ENCODE data around the gene CACNA2D4. TPM values are rescaled to one million over a fixed set of nuclear protein-coding genes. Genes with fewer than 3 reads are reported as not detected.

CACNA2D4 gene
- total RNA-seq, 1 donor from 2014 or later, result 0.76 TPM

- DNase-seq (ENCODE audit: extremely low read depth, low read depth, low spot score), result no peak
These were observed 81.5 kb downstream of the CACNA2D4 start for GRCh38 chr12:1836854-1837421.

- no peak for DNase-seq (ENCODE audit: extremely low read depth, low read depth, low spot score)
These were observed 82.1 kb downstream of the CACNA2D4 start for GRCh38 chr12:1836241-1836803.

DNA sequence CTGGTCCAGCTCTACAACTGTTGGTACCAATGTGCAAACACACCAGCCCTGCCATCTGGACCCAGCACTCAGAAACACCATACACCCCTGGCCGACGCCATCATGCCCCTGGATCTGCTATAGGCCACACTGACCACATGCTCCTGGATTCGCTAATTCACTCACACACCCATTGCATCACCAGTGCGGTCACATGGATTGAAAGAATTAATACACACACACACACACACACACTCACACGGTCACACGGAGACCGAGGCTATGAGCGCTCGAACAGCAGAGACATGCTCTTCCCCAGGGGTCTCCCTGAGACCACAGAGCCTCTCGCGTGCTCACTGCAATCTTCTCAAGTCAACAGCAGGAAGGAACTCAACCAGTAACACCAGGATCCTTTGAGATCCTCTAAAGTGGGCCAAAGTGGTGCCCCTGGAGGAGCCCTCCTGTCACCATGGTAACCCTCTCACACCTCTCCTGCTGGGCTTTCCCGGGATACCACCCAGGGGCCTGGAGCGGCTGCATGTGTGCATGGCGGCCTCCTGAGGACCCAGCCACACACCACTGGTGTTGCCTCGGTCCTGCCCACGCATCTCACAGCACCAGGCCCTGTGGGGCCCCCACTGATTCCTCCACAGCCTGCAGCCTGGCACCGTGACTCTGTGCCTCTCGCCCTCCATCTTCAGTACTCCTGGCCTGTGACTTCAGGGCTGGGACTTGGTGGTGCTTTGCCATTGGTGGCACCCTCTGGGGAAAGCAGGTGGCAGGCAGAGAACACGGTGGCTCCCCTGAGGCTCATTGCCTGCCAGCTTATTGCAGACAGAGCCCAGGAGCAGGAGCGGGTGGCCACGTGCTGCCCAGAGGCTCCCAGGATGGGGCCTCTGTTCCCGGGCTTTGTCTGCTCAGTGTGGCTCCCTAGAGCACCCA lies 83.0 kb downstream of the CACNA2D4 start:
- DNase-seq (ENCODE audit: extremely low read depth, low read depth, low spot score), result no peak

DNA sequence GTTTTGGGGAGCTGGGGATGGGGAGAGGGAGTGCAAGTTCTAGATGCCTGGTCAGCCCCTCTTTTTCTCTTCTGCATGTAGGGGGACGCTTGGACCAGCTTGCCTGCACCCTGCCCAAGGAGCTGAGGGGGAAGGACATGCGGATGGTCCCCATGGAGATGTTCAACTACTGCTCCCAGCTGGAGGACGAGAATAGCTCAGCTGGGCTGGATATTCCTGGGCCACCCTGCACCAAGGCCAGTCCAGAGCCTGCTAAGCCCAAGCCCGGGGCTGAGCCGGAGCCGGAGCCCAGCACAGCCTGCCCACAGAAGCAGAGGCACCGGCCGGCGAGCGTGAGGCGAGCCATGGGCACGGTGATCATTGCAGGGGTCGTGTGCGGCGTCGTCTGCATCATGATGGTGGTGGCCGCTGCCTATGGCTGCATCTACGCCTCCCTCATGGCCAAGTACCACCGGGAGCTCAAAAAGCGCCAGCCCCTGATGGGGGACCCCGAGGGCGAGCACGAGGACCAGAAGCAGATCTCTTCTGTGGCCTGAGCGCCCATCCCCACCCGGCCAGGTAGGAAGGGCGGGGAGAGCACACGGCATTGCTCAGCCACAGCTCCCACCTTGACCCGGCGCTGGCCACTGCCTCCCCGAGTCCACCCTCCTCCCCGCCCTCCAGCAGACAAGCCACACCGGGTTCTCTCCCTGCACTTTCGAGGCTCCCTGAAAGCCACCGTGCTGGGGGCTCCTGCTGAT lies 84.1 kb downstream of the CACNA2D4 start:
- no peak for DNase-seq (ENCODE audit: extremely low read depth, low read depth, low spot score)

- no peak for DNase-seq (ENCODE audit: extremely low read depth, low read depth, low spot score)
These were observed 84.8 kb downstream of the CACNA2D4 start for GRCh38 chr12:1833596-1834028.

- DNase-seq (ENCODE audit: extremely low read depth, low read depth, low spot score), result no peak
These were observed 85.5 kb downstream of the CACNA2D4 start for GRCh38 chr12:1832801-1833595.

DNA sequence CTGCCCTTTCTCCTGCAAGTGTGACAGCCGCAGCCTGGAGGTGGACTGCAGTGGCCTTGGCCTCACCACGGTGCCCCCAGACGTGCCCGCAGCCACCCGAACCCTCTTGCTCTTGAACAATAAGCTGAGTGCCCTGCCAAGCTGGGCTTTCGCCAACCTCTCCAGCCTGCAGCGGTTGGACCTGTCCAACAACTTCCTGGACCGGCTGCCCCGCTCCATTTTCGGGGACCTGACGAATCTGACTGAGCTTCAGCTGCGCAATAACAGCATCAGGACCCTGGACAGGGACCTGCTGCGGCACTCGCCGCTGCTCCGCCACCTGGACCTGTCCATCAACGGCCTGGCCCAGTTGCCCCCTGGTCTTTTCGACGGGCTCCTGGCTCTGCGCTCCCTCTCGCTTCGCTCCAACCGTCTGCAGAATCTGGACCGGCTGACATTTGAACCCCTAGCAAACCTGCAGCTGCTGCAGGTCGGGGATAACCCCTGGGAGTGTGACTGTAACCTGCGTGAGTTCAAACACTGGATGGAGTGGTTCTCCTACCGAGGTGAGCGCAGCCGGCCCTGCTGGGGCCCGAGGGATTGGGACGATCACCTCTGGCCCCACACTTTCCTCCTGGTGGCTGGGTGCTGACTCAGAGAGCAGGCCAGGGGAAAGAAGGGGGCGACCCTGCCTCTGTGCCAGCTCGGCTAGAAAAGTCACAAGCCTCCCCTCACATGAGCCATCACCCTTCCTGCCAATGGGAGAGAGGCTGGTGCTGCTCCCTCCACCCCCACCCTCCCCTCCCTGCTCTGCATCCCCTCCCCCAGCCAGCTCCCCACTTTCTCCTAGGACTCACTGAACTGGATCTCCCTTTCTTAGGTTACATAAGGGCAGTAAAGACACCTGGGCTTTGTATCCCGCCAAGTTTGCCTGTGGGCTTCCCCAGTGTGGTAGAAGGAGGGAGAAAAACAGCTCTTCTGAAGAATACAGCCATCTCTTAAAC lies 87.2 kb downstream of the CACNA2D4 start:
- no peak for DNase-seq (ENCODE audit: extremely low read depth, low read depth, low spot score)

DNA sequence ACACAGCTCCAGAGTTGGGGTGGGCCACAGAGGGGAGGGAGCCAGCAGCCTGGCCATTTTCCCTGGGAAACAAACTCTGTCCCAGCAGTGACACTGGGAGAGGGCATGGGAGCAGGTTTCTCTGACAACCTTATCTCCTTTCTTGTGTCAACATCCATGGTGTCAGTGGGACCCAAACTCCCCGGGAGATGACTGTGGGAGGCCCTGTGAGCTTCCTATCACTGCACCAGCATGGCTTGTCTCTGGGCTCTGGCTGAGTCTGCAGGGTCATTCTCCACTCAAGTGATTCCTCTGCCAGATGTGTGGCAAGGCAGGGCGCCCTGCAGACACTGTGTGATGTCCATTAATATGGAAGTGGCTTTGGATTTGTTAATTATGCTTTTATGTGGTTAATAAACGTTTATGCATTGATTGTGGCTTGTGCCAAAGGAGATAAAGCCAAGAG lies 88.0 kb downstream of the CACNA2D4 start:
- DNase-seq (ENCODE audit: extremely low read depth, low read depth, low spot score), result no peak

DNA sequence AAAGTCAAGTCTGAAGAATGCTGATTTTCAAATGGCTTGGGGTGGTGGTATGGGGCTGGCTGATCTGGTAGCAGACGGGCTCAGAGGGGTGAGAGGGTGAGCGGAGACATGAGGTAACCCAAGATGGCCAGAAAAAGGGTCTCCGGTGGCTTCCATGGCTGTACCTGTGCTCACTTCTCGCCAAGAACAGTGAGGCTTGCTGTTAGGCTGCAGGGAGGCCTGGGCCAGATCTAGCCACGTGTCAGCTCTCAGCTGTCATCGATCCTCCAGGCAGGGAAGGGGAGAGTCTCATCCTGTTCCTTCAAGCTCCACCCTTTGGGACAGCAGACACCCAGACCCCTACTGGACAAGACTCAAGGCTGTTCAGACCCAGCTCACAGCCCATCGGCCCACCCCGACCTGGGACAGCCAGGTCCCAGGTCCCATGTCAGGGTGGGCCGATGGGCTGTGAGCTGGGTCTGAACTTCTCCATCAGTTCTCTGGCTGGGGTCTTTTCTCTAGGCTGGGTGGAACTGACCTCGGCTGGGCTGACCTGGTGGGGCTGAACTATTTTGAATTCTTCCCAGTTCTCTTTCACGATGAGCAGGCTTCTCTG lies 89.0 kb downstream of the CACNA2D4 start:
- no peak for DNase-seq (ENCODE audit: extremely low read depth, low read depth, low spot score)

DNA sequence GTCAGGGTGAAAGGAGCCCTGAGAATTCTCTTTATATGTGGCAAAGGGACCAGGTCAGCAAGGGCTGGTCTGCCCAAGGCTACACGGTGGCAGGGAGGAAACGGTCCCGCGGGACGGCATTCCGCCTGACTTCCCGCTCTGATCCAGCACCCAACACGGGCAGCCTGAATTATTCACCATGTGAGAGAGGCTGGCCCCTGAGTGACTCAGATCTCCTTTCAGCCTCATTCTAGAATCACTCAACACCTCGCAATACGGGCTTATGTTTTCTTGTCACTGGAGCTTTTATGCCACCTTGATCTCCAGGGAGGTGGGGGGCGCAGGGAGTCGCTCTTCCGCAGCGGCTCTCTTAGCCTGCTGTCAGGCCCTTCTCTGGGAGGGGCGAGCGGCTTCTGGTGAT lies 89.6 kb downstream of the CACNA2D4 start:
- DNase-seq (ENCODE audit: extremely low read depth, low read depth, low spot score), result no peak

DNA sequence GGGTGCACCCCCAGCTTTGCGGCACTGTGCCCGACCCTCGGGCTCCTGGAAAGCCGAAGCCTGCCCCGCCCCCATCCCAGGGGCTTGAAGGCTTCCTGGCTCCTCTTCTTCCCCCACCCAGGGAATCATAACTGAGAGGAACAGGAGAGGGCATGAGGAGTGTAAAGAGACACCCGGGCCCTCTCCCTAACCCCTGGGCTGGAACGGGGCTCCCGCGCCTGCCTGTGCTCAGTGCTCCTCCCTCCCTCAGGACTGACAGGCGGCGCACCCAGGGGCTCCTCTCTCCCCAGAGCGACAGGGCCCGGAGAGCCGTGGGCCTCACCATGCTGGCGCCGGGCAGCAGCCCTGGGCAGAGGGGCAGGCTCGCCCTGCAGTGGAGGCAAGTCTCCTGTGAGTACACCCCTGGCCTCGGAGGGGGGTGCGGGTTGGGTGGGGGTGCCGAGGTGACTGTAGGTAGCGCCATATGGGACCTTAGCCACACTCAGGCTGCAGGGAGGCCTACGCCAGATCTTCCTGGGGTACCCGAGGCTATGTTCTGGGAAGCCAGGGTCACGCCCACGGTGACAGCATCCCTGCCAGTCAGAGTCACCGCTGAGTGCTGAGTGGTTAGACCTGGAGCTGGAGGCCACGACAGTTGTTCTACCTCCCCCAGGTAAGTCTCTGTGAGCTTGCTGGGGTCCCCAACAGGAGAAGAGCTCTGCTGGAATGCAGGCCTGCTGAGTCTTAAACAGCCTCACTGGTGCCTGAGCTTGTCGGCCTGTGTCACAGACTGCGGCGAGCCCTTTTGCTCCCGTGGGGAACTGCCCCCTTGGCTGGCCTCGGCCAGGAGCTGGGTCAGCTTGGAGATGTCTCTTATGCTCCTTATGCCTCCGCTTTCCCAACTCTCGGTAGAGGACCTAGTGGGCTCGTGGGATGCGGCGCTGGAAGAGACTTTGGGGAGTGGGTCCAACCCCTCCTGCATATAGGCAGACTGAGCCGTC lies 90.3 kb downstream of the CACNA2D4 start:
- DNase-seq (ENCODE audit: extremely low read depth, low read depth, low spot score), result no peak

- no peak for DNase-seq (ENCODE audit: extremely low read depth, low read depth, low spot score)
These were observed 91.4 kb downstream of the CACNA2D4 start for GRCh38 chr12:1826867-1827705.

DNA sequence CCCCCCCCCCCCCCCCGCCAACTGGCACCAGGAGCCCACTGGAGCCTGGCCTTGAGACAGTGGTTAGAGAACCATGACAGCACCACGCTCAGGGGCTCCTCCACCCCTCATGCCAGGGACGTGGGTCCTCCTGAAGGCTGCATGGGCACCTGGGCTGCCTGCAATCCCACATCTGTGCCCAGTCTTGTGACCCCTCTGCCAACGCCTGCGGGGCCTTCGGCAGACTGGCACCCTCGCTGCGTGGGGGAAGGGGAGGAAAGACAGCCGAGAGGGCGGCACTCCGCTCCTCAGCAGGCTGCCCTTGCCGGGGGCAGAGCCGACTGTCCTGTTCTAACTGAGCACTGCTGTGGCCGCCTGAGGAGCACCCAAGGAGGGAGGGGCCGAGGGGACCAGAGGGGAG lies 92.1 kb downstream of the CACNA2D4 start:
- DNase-seq (ENCODE audit: extremely low read depth, low read depth, low spot score), result no peak

DNA sequence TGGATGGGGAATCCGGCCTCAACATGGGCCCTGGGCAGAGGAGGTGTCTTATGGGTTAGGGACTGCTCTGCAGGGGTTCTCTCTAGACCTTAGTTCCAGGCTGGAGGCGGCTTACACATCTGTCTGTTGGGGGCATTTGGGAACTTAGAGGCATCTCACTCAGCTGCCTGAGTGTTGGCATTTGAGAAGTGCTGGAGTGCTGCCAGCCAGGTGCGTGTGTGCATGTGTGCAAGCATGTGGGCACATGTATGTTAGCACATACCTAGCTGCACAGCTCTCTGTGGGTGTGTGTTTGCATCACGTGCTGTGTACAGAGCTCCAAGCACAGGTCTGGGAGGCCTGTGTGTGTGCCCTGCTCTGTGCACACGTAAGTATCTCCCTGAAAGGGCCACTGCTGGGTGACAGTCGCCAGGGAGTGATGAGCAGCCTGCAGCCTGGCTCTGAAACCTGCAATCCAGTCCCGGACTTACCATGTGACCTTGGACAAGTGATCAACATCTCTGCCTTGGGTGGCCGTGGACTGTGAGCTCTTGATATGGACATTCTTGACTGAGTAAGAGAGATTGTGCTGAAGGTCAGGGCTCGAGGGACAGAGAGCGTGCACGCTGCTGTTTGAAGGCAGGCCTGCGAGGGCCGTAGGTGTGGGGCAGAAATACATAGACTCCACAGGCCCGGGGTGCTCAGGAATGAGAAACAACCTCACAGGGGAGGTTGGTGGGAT lies 92.9 kb downstream of the CACNA2D4 start:
- DNase-seq (ENCODE audit: extremely low read depth, low read depth, low spot score), result no peak

DNA sequence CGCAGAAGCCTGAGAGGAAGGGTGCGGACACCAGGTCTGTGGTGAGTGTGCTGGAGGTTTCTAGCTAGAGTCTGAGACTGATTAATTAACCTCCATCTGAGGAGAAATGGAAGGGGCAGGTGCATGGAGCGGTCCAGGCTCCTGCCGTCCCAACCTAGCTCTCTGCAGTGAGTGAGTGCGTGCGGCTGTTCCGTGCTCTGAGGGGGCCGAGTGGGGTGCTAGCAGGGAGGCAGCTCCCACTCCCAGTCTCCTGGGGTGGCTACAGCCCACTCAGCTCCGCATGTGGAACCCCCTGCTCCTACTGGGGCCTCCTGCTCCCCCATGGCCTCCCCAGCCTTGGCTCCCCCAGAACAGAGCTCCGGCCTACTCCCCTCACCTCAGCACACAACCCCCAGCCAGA lies 95.2 kb downstream of the CACNA2D4 start:
- DNase-seq (ENCODE audit: extremely low read depth, low read depth, low spot score), result no peak

DNA sequence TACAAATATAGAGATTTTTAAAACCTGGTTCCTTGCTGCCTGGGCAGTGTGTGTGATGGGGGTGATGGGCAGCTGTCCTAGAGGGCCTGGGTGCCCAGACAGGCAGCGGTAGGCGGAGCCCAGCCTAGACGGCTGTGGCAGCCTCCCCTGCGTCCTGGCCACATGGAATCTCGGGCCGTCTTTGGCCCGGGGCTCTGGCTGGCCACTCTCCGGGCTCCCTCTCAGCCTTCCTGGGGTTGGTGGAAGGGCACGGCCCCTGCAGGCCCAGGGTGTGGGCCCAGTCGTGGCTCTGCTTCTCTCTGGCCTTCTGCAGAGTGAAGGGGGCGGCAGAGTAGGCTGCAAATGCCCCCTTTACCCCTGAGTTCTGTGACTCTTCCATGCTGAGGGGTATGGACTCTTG lies 95.8 kb downstream of the CACNA2D4 start:
- DNase-seq (ENCODE audit: extremely low read depth, low read depth, low spot score), result no peak
